Measurements from ENCODE around the gene BARX1.
A peak's percentile ranks its signal among the peaks of the same experiment; 100 is the strongest.
"Not testable (repeated sequence)": the region's sequence is repeated elsewhere in the genome, so short reads cannot be mapped to it uniquely, and the experiment has no call there.

BARX1 gene

GRCh38 chr9:93965830-93966577 is 10.8 kb upstream of the BARX1 start:
- no peak for DNase-seq (ENCODE audit: low read depth)

DNA sequence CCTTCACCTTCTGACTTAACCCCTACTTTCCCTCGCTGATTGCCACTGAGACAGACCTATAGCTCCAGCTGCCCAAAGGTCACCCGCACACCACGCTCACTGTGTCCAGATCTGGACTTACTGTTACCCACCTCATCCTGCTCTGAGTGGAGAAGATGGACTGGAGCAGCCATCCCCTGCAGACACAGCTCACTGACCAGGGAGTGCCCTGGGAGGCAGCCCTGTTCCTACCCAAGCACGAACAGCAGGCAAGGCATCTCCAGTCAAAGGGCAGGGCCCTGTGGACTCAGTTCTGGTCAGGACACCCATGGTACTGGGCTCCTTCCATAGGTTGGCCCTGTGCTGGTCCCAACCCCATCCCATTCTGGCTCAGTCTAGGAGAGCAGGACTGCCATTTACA is 9.5 kb upstream of the BARX1 start:
- DNase-seq (ENCODE audit: low read depth), result no peak

DNA sequence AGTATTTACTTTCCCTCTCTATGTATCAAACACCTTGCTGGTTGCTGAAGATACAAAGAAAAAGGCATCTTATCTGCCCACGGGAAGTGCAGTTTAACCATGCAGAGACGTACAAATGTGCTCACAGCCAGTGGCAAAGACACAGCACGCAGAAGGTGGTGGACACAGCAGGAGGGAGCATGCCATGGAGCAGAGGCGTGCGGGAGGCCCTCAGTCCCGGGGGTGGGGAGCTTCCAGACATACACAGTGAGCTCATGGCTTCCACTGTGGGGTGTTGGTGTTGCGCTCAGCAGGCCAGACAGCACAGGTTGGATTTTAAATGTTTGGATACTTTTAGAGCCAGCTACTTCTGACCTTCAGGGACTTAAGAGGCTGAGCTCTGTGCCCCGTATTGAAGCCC is 8.8 kb upstream of the BARX1 start:
- no peak for DNase-seq (ENCODE audit: low read depth)

DNA sequence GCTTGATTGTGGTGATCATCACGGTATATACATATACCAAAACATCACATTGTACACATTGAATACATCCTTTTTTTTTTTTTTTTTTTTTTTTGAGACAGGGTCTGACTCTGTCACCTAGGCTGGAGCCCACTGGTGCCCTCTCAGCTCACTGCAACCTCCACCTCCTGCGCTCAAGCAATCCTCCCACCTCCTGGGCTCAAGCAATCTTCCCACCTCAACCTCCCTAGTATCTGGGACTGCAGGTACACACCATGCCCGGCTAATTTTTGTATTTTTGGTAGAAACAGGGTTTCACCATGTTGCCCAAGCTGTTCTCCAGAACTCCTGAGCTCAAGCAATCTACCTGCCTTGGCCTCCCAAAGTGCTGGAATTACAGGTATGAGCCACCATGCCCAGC is 8.3 kb upstream of the BARX1 start:
- not testable (repeated sequence) for DNase-seq (ENCODE audit: low read depth)

DNA sequence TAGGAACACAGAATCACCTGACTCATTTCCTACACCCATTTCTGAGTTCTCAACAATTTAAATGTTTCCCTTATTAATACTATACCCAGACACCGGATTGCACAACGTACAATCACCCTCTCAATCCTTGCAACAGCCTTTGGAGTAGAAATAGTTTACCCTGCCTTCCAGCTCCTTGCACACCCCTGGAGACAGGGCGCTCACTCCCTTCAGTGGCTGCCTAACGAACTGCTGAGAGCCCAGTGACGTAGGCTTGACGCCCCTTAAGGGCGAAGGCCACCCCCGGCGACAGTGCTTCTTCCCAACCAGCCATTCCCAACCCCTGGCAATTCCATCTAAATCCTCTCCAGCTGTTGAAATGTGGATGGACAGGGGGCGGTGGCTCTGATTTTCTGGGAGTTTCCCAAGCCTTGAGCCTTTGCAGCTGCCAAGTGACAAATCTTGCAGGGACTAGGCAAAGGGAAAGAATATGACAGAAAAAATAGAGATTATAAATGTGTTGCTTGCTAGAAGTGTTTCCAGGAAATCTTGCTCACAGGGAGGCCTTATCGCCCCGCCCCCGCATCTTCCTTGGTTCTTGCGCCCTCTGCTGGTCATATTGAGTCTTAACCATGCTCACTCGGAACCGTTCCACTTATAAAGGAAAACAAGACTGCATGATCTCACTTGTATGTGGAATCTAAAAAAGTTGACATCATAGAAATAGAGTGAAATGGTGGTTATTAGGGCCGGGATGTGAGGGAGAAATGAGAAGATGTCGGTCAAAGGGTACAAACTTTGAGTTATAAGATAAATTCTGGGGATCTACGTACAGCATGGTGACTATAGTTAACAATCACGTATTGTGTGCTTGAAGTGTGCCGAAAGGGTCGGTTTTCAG is 7.6 kb upstream of the BARX1 start:
- peak; percentile 67 for DNase-seq (ENCODE audit: low read depth)

DNA sequence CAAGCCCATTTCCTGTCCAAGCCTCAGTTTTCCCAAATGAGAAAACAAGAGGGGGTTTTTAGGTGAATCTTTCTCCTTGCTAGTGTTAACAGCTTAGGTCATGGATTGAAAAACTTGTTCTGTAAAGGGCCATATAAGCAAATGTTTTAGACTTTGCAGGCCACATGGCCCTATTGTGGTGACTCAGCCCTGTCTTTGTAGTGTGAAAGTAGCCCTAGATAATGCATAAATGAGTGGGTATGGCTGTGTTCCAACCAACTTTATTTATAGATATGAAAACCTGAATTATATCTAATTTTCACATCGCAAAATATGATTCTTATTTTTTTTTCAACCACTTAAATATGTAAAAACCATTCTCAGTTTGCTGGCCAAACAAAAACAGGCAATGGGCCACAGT is 6.9 kb upstream of the BARX1 start:
- no peak for DNase-seq (ENCODE audit: low read depth)

GRCh38 chr9:93960971-93961841 is 6.1 kb upstream of the BARX1 start:
- no peak for DNase-seq (ENCODE audit: low read depth)

- DNase-seq (ENCODE audit: low read depth), result no peak
Measured at GRCh38 chr9:93960221-93960970, 5.2 kb upstream of the BARX1 start.

- DNase-seq (ENCODE audit: low read depth), result no peak
Measured at GRCh38 chr9:93959739-93960154, 4.6 kb upstream of the BARX1 start.

GRCh38 chr9:93958819-93959682 is 3.9 kb upstream of the BARX1 start:
- DNase-seq (ENCODE audit: low read depth), result no peak

DNA sequence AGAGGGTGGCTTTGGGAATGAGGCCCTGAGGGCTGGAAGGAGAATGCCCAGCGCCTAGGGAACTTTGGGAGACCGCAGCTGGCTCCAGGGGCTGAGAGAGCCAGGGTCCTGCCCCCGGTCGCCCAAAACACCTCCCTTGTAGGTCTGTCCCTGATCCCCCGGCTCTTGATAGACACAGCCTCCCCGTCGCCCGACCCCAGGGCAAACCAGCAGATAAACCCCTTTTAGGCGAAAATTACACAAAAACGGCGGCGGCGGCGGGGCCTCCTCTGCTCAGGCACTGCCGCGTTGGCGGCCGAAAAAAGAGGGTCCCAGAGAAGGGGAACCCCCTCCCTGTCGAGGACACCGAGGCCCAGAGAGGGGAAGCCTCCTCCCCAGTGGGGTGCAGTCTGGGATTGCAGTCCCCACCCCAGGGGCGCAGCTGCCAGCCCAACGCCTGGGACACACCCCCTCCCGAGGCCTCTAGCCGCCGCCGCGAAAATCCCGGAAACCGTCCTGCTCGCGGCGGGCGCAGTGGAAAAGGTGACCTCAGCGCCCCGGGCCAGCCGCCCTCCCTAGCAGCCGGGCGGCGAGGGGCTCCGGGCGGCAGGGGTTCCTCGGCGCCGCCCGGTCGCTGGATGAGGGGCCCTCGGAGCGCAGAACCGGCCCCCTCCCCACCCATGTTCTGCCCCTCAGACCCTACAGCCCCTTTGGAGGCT is 3.1 kb upstream of the BARX1 start:
- DNase-seq (ENCODE audit: low read depth), result no peak

- no peak for DNase-seq (ENCODE audit: low read depth)
Measured at GRCh38 chr9:93955981-93956784, 1.0 kb upstream of the BARX1 start.

GRCh38 chr9:93954434-93955061 is 607 bp downstream of the BARX1 start:
- no peak for DNase-seq (ENCODE audit: low read depth)

DNA sequence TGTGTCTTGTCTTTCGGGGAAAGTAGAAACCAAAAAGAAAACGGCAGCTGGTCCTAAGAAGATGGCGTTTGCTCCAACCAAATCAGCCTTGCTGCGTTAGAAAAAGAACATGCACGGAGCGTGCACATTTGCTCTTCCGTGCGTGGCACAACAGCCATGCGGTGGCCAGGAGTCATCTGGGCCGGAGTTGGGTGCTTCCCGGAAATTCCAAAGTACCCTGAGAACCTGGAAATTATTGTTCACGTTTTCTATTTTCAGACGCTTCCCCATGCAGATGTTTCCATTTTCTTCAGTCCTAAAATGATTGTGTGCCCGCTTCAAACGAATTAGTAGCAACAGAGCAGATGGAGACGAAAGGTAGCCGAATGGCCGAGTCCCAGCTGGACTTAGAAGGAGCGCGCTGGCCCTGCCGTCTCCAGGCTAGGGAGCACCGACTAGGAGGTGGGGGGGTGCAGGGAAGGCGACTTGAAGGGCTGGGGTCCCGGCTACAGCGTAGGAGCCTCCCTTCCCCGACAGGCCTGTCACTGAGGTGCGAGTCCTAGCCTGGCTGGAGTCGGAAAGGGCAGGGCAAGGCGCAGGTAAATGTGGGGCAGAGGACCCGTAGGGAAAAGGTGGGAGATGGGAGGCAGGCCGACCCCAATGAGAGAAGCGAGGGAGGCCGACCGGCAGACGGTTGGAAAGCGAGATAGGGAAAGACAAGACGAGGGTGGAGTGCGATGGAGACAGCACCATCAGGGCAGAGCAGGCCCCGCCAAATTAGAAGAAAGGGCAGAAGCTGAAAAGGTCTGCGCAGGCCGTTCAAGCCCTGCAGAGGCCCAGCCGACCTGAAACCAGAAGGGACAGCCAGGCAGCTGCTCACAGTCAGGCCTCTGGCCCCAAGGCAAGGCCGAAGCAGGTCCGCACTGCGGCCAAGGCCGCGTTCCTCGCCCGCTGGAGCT is 1.4 kb downstream of the BARX1 start:
- no peak for DNase-seq (ENCODE audit: low read depth)

DNA sequence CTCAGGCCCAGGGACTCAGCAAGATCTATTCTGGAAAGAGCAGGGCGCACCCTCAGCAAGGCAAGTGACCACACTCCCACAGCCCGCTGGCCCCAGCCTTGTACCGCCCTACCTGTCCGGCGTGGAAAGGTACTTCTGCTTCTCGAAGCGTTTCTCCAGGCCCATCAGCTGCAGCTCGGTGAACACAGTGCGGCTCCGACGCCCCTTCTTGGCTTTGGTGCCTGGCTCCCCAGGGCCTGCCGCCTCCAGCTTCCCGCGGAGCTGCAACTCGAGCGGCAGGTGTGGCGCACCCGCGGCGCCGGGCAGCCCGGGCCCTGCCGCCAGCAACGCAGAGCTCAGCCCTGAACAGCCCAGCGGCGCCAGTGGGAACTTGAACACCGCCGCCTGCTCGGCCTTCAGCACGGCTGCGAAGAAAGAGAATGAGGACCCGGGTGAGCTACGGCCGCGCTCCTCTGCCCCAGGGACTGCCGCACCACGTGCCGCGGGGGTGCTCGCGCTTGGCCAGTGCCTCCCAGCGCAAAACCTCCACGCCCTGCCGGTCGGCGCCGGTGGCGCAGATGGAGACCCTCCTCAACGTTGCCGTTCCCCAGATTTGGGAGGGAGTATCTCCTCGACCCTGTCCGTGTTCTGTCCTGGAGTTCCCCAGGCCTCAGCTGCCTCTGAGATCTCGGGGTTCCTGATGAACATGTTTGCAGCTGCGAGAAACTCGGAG is 2.2 kb downstream of the BARX1 start:
- no peak for DNase-seq (ENCODE audit: low read depth)

GRCh38 chr9:93952119-93952783 is 2.9 kb downstream of the BARX1 start:
- DNase-seq (ENCODE audit: low read depth), result no peak

Measured in activated gamma-delta T cell treated with anti-CD3 and anti-CD28 coated beads, Interleukin-2, amount 50 U/mL, for 16 hours (primary cell).